Retinal pigment epithelial cell (primary cell): ENCODE data around the gene PCCB.

ENCODE experiments used
- DNase-seq: peaks from one replicate; pipeline ENCODE4 v3.0.0-alpha.2; 2010; ENCODE audit warnings: low read depth
- H3K4me3 ChIP-seq: 2 replicates; pipeline ENCODE4 v1.5.1; 2011; ENCODE audit warnings: mild to moderate bottlenecking, low read length, control low read depth, moderate library complexity
- CTCF ChIP-seq: conservative IDR thresholded peaks from 2 replicates; pipeline ENCODE4 v1.5.1; 2011; ENCODE audit warnings: low read depth, low read length, control low read depth, inconsistent platforms

PCCB gene

DNA sequence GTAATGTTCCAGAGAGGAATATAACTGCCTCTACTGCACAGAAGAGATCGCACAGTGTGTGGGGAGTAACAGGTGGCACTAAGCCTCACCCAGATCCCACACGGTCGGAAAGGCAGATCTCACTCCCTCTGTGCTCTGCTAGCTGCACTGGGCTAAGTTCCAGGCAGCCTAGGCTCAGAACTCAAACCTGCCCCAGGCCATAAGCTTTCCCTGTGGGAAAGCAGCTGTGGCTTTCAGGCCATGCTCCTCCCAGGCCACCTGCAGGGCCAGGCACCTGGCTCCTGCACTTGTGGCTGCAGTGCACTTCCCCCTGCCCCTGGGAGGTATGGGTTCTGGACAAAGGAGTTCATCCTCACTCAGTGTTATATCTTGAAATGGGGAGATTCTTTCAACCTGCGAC lies 27.5 kb downstream of the PCCB start:
- TF ChIP-seq CTCF = no peak
- no peak overlapping the region for H3K4me3 ChIP-seq
- DNase-seq = no peak

GRCh38 chr3:136279092-136279491 lies 29.0 kb downstream of the PCCB start:
- no peak for DNase-seq
- TF ChIP-seq CTCF = no peak
- H3K4me3 ChIP-seq = no peak overlapping the region

GRCh38 chr3:136280961-136281360 lies 30.8 kb downstream of the PCCB start:
- no peak for TF ChIP-seq CTCF
- DNase-seq = no peak
- H3K4me3 ChIP-seq = no peak overlapping the region

GRCh38 chr3:136281966-136282520 lies 31.9 kb downstream of the PCCB start:
- no peak overlapping the region for H3K4me3 ChIP-seq
- no peak for TF ChIP-seq CTCF
- no peak for DNase-seq

- no peak for TF ChIP-seq CTCF
- DNase-seq = no peak
- H3K4me3 ChIP-seq = no peak overlapping the region
Measured at GRCh38 chr3:136283627-136284026, 33.5 kb downstream of the PCCB start.

DNA sequence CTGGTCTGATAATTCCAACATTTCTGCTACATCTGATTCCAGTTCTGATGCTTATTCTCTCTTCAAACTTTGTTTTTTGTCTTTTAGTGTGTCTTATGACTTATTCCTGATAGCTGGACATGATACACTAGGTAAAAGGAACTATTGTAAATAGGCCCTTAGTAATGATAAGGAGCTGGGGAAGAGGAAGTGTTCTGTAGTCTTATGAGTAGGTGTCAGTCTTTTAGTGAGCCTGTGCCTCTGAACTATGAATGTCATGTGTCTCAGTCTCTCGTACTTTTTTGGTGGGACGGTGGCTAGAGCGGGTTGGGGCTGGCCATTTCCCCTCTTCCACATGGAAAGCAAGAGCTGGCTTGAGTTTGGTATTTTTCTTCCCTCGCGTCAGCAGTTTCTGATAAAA lies 41.2 kb downstream of the PCCB start:
- DNase-seq = no peak
- no peak overlapping the region for H3K4me3 ChIP-seq
- no peak for TF ChIP-seq CTCF

DNA sequence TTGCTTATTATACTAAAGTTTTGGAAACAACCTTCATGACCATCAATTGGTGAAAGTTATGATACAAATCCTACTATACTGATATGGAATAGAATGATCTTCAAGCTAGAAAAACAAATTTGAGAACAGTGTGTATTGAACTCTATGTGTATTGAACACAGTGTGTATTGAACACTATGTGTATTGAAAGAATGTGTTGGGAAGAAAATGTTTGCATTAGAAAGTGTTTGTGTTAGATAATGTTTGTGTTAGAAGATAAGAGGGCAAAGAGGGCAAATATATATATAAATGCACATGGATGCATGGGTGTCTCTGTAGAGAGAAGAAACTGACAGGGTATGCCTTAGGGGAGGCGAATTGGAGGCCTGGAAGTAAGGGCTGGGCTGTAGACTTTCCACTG lies 42.4 kb downstream of the PCCB start:
- no peak overlapping the region for H3K4me3 ChIP-seq
- TF ChIP-seq CTCF = no peak
- no peak for DNase-seq
